HEK293 (cell line): ENCODE measurements around the gene AGXT.
A peak's percentile ranks its signal among the peaks of the same experiment; 100 is the strongest.

Experiments
- CTCF ChIA-PET: fragments of 350-600 bp; formaldehyde crosslinking; extraction: SDS; loops from one replicate; lab custom pipeline; 2021; ENCODE audit warnings: antibody characterized with exemption; lab: Yijun Ruan, JAX
- POLR2A ChIA-PET: fragments of 300-600 bp; formaldehyde crosslinking; extraction: SDS; loops from one replicate; lab custom pipeline; 2020; ENCODE audit warnings: antibody characterized with exemption, inconsistent platforms; lab: Yijun Ruan, JAX
- H3K27ac ChIP-seq: fragments of 200-500 bp; sonication (Bioruptor generic); 2 replicates; pipeline ENCODE4 v1.5.1; 2014; ENCODE audit warnings: low read depth, low read length, control low read depth, inconsistent platforms; ENCODE audit errors: extremely low read depth
- H3K36me3 ChIP-seq, 2 experiments: fragments of 200-500 bp in 1 of 2; sonication (Bioruptor generic) in 1 of 2; 1 replicate in 1 of 2; 2 replicates in 1 of 2; pipeline ENCODE4 v1.5.1; 2014 to 2017; ENCODE audit warnings: inconsistent platforms in 2 of 2, low read length in 2 of 2; ENCODE audit not compliant: control insufficient read depth in 2 of 2, insufficient read depth in 1 of 2
- H3K4me1 ChIP-seq: fragments of 200-500 bp; sonication (Bioruptor generic); 2 replicates; pipeline ENCODE4 v1.5.1; 2014; ENCODE audit warnings: mild to moderate bottlenecking, low read length, inconsistent platforms; ENCODE audit not compliant: control insufficient read depth, insufficient read depth
- H3K4me3 ChIP-seq: 2 replicates; pipeline ENCODE4 v1.5.1; 2011; ENCODE audit warnings: low read depth, mild to moderate bottlenecking, control low read depth, low read length, moderate library complexity
- H3K9me3 ChIP-seq: fragments of 200-500 bp; sonication (Bioruptor generic); 2 replicates; pipeline ENCODE4 v1.5.1; 2014; ENCODE audit warnings: low read depth, low read length, inconsistent platforms; ENCODE audit not compliant: control insufficient read depth, insufficient read depth
- EGR2 ChIP-seq: fragments of 450-650 bp; formaldehyde crosslinking; IDR thresholded peaks from 2 replicates; pipeline ENCODE4 v1.5.1; 2016; ENCODE audit warnings: low read depth, missing biosample characterization, missing genetic modification characterization
- GFI1B ChIP-seq: fragments of 450-650 bp; formaldehyde crosslinking; IDR thresholded peaks from 2 replicates; pipeline ENCODE4 v1.5.1; 2016; ENCODE audit warnings: missing biosample characterization, missing genetic modification characterization
- TCF7L2 ChIP-seq: IDR thresholded peaks from 2 replicates; pipeline ENCODE4 v1.6.1; 2011; ENCODE audit warnings: low read depth, mild to moderate bottlenecking, inconsistent platforms, low read length, moderate library complexity, borderline replicate concordance
- ZFHX2 ChIP-seq: fragments of 450-650 bp; formaldehyde crosslinking; conservative IDR thresholded peaks from 2 replicates; pipeline ENCODE4 v1.5.1; 2016; ENCODE audit warnings: missing biosample characterization, missing genetic modification characterization
- ZNF16 ChIP-seq: fragments of 450-650 bp; formaldehyde crosslinking; IDR thresholded peaks from 2 replicates; pipeline ENCODE4 v1.5.1; 2016; ENCODE audit warnings: low read depth, missing biosample characterization, missing genetic modification characterization
- ZNF175 ChIP-seq: fragments of 450-650 bp; formaldehyde crosslinking; IDR thresholded peaks from 2 replicates; pipeline ENCODE4 v1.5.1; 2016; ENCODE audit warnings: missing biosample characterization, missing genetic modification characterization
- ZNF184 ChIP-seq: fragments of 450-650 bp; IDR thresholded peaks from 2 replicates; pipeline ENCODE4 v1.5.1; 2018; ENCODE audit warnings: missing biosample characterization, mild to moderate bottlenecking, missing genetic modification characterization
- ZNF19 ChIP-seq: fragments of 450-650 bp; formaldehyde crosslinking; IDR thresholded peaks from 2 replicates; pipeline ENCODE4; 2016; ENCODE audit warnings: missing biosample characterization, missing genetic modification characterization, low read depth
- ZNF324 ChIP-seq: fragments of 450-650 bp; formaldehyde crosslinking; IDR thresholded peaks from 2 replicates; pipeline ENCODE4 v1.5.1; 2016; ENCODE audit warnings: missing biosample characterization, missing genetic modification characterization
- ZNF423 ChIP-seq: fragments of 450-650 bp; formaldehyde crosslinking; IDR thresholded peaks from 2 replicates; pipeline ENCODE4 v1.5.1; 2016; ENCODE audit warnings: missing biosample characterization, missing genetic modification characterization
- ZNF514 ChIP-seq: fragments of 450-650 bp; formaldehyde crosslinking; IDR thresholded peaks from 2 replicates; pipeline ENCODE4 v1.5.1; 2016; ENCODE audit warnings: missing biosample characterization, missing genetic modification characterization
- ZNF555 ChIP-seq: fragments of 450-650 bp; formaldehyde crosslinking; conservative IDR thresholded peaks from 2 replicates; pipeline ENCODE4 v1.5.1; 2017; ENCODE audit warnings: missing biosample characterization, mild to moderate bottlenecking, missing genetic modification characterization, inconsistent platforms
- ZNF660 ChIP-seq: fragments of 450-650 bp; IDR thresholded peaks from 2 replicates; pipeline ENCODE4 v1.5.1; 2018; ENCODE audit warnings: missing biosample characterization, mild to moderate bottlenecking, missing genetic modification characterization
- ZNF747 ChIP-seq: fragments of 450-650 bp; formaldehyde crosslinking; IDR thresholded peaks from 2 replicates; pipeline ENCODE4 v1.5.1; 2016; ENCODE audit warnings: missing biosample characterization, missing genetic modification characterization
- ZNF776 ChIP-seq: fragments of 450-650 bp; formaldehyde crosslinking; IDR thresholded peaks from 2 replicates; pipeline ENCODE4 v1.5.0; 2017; ENCODE audit warnings: missing biosample characterization, missing genetic modification characterization, borderline replicate concordance
- ZNF843 ChIP-seq: fragments of 450-650 bp; formaldehyde crosslinking; IDR thresholded peaks from 2 replicates; pipeline ENCODE4 v1.5.1; 2016; ENCODE audit warnings: missing biosample characterization, missing genetic modification characterization
- TF ChIP-seq, protein P1 (sequence below): fragments of 450-650 bp; formaldehyde crosslinking; IDR thresholded peaks from 2 replicates; pipeline ENCODE4 v1.5.1; 2016; ENCODE audit warnings: missing biosample characterization, missing genetic modification characterization
- TF ChIP-seq, protein P2 (sequence below): fragments of 450-650 bp; formaldehyde crosslinking; IDR thresholded peaks from 2 replicates; pipeline ENCODE4 v1.5.1; 2016; ENCODE audit warnings: missing biosample characterization, missing genetic modification characterization

Gene AGXT

DNA sequence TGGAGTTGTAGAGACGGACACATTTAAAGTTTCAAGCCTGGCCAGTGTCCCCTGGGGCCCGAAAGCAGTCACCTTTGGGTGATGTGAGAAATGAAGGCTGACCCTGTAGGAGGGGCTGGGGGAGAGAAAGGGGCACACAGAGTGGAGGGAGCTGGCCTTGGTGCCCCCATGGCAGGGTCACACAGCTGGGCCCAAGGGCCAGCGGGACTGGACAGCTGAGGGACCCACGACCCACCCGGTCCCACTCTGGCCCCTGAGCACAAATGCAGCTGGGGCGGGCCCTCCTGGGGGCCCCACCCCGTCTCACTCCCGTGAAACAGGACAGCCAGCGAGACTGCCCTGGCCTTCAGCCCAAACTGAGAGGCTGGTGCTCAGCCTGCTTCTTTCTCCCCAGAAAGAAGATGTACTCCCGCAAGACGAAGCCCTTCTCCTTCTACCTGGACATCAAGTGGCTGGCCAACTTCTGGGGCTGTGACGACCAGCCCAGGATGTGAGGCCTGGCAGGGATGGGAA lies 6.1 kb downstream of the AGXT start (continued):
- TF ChIP-seq, protein P1, sequence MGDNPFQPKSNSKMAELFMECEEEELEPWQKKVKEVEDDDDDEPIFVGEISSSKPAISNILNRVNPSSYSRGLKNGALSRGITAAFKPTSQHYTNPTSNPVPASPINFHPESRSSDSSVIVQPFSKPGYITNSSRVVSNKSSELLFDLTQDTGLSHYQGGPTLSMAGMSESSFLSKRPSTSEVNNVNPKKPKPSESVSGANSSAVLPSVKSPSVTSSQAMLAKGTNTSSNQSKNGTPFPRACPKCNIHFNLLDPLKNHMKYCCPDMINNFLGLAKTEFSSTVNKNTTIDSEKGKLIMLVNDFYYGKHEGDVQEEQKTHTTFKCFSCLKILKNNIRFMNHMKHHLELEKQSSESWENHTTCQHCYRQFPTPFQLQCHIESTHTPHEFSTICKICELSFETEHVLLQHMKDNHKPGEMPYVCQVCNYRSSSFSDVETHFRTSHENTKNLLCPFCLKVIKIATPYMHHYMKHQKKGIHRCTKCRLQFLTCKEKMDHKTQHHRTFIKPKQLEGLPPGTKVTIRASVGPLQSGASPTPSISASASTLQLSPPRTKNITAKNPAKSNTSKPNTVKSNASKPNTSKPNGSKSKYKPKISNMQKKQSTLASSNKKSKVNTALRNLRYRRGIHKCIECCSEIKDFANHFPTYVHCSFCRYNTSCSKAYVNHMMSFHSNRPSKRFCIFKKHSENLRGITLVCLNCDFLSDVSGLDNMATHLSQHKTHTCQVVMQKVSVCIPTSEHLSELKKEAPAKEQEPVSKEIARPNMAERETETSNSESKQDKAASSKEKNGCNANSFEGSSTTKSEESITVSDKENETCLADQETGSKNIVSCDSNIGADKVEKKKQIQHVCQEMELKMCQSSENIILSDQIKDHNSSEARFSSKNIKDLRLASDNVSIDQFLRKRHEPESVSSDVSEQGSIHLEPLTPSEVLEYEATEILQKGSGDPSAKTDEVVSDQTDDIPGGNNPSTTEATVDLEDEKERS, result no peak

DNA sequence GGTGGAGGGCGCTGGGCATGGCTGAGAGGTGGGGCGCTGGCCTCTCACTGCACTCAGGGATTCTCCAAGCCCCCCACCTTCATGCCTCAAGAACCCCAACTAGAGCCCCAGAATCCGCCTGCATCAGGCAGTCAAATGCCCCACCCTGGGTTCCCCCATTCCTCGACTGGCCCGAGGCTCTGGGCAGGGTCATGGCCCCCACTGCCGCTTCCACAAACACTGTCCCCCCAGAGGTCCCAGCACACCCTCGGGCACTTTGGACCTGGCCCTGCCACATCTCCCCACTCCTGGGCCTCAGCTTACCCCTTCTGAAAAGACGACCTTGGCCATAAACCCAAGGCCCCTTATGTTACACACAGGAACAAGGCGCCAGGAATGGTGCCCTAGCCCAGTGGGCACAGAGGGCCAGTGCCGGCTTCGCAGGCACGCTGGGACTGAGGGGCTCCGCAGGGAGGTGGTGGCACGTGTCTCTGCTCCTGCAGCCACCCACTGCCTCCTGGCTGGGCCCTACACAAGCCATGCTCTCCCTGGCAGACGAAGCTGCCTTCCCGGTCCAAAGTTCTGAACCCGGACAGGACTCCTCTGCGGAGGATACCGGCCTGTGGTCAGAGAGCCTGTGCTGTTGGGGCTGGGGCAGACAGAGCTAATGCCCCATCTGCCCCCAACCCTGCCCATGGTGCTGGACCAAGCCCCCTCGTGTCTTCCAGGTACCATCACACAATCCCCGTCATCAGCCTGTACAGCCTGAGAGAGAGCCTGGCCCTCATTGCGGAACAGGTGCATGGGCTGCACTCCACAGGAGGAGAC lies 6.8 kb downstream of the AGXT start:
- no peak overlapping the region for H3K27ac ChIP-seq
- H3K9me3 ChIP-seq, result no peaks in the 10 kb centered on the region
- H3K4me1 ChIP-seq, result no peaks in the 10 kb centered on the region
- no peak overlapping the region for H3K4me3 ChIP-seq
- no peaks in the 10 kb centered on the region for H3K36me3 ChIP-seq
- TF ChIP-seq ZNF747 (tag by site-specific recombination) (no peak), ZNF16 (tag by site-specific recombination) (no peak), ZNF175 (tag by site-specific recombination) (no peak), ZNF555 (tag by site-specific recombination) (no peak)
- TF ChIP-seq, protein P2, sequence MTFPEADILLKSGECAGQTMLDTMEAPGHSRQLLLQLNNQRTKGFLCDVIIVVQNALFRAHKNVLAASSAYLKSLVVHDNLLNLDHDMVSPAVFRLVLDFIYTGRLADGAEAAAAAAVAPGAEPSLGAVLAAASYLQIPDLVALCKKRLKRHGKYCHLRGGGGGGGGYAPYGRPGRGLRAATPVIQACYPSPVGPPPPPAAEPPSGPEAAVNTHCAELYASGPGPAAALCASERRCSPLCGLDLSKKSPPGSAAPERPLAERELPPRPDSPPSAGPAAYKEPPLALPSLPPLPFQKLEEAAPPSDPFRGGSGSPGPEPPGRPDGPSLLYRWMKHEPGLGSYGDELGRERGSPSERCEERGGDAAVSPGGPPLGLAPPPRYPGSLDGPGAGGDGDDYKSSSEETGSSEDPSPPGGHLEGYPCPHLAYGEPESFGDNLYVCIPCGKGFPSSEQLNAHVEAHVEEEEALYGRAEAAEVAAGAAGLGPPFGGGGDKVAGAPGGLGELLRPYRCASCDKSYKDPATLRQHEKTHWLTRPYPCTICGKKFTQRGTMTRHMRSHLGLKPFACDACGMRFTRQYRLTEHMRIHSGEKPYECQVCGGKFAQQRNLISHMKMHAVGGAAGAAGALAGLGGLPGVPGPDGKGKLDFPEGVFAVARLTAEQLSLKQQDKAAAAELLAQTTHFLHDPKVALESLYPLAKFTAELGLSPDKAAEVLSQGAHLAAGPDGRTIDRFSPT (tag by site-specific recombination), result no peak
- CTCF ChIA-PET, result no interaction called here
- POLR2A ChIA-PET, result interaction anchor here (0.8 kb wide), 1 partner anchor 11 kb away, joined by 3 read pairs; no protein-coding TSS in a partner anchor

DNA sequence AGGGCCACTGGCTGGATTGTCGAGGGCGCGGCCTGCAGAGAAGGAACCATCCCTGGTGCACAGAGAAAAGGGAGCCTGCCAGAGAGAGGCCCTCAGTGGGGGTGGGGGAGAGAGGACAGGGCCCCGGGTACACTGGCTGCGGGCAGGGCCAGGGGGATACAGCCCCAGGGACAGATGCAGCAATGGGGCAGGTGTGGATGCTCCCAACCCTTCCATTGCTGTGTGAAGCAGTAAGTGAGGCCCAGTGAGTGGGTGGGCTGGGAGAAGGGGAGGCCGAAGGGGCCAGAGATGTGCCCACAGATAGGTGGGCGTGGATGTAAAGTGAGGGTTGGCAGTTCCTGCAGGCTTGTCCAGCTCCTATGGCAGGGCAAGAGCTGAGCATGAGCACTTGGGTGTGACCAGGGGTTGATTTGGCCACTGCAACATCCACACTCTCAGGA lies 7.4 kb downstream of the AGXT start:
- ChIA-PET POLR2A (interaction anchor here (0.8 kb wide), 1 partner anchor 12 kb away, joined by 3 read pairs; no protein-coding TSS in a partner anchor), CTCF (no interaction called here)
- Histone ChIP-seq H3K4me3 (no peak overlapping the region), H3K27ac (no peak overlapping the region), H3K4me1 (no peaks in the 10 kb centered on the region), H3K9me3 (no peaks in the 10 kb centered on the region), H3K36me3 (no peaks in the 10 kb centered on the region)
- no peak for TF ChIP-seq ZNF514 (tag by site-specific recombination)
- no peak for TF ChIP-seq ZNF324 (tag by site-specific recombination)
- no peak for TF ChIP-seq ZNF19 (tag by site-specific recombination)
- no peak for TF ChIP-seq TCF7L2
- TF ChIP-seq ZNF423 (tag by site-specific recombination), result no peak
- TF ChIP-seq GFI1B (tag by site-specific recombination), result no peak
- no peak for TF ChIP-seq ZNF776
- peak; percentile 56 for TF ChIP-seq EGR2 (tag by site-specific recombination)
- peak; percentile 65 for TF ChIP-seq ZFHX2 (tag by site-specific recombination)
- TF ChIP-seq ZNF184 (tag by site-specific recombination), result no peak
- no peak for TF ChIP-seq ZNF843
- TF ChIP-seq ZNF660, result no peak
